Nephron (organoid): ENCODE data around the gene E2F1.
A peak's percentile ranks its signal among the peaks of the same experiment; 100 is the strongest.

Experiments
- H3K27ac Mint-ChIP-seq, 3 experiments: 2 replicates each; pipeline ENCODE4 v1.8.0; 2020; ENCODE audit warnings: mixed read lengths in 3 of 3, mild to moderate bottlenecking in 2 of 3, moderate library complexity in 1 of 3
- H3K27me3 Mint-ChIP-seq: 2 replicates; pipeline ENCODE4 v1.8.0; 2021; ENCODE audit warnings: low read depth, mild to moderate bottlenecking, moderate library complexity, mixed read lengths
- H3K36me3 Mint-ChIP-seq: 2 replicates; pipeline ENCODE4 v1.8.0; 2020; ENCODE audit warnings: low read depth, mixed read lengths
- H3K4me1 Mint-ChIP-seq: 2 replicates; pipeline ENCODE4 v1.8.0; 2020; ENCODE audit warnings: mixed read lengths
- H3K4me3 Mint-ChIP-seq, 3 experiments: 2 replicates each; pipeline ENCODE4 v1.8.0; 2020; ENCODE audit warnings: mild to moderate bottlenecking in 3 of 3, mixed read lengths in 3 of 3, moderate library complexity in 2 of 3
- H3K9me3 Mint-ChIP-seq: 2 replicates; pipeline ENCODE4 v1.8.0; 2020; ENCODE audit warnings: mixed read lengths
- CTCF ChIP-seq, 3 experiments: fragments of 200-600 bp; sonication (generic); IDR thresholded peaks; one replicate each; pipeline ENCODE4 v1.5.0; 2021; ENCODE audit warnings: antibody characterized with exemption in 3 of 3; ENCODE audit not compliant: unreplicated experiment in 3 of 3

The E2F1 gene

GRCh38 chr20:33730946-33731692 lies 44.9 kb upstream of the E2F1 start:
- H3K27ac Mint-ChIP-seq = peak overlapping the region; percentile 88 to 97 (median 97)
- peaks cover 5% of the 10 kb centered on the region for H3K27me3 Mint-ChIP-seq
- H3K4me3 Mint-ChIP-seq = peak overlapping the region; percentile 86 to 88 (median 87)
- TF ChIP-seq CTCF (IDR thresholded peaks at IDR 0.05; ENCODE audit: unreplicated experiment in 3 of 3) = no peak
- peaks cover 14% of the 10 kb centered on the region for H3K4me1 Mint-ChIP-seq
- H3K36me3 Mint-ChIP-seq = peaks cover 11% of the 10 kb centered on the region
- peaks cover 8% of the 10 kb centered on the region for H3K9me3 Mint-ChIP-seq

DNA sequence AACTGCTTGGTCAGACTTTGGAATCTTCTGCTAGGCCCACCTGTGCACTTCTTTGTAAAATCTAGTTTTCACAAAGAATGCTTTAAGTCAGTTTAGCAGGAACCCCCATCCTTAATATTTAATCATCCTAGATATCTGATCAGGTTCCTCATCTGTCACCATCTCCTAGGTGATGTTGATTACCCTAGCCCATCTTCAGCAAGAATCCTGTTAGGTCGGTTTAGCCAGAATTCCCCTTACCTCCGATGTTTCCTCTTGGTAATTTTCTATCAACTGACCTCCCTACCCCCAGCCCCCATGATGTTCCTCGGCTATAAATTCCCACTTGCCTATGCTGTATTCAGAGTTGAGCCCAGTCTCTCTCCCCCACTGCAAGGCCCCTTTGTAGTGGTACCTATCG lies 42.9 kb upstream of the E2F1 start:
- Mint-ChIP-seq H3K9me3 (peaks cover 3% of the 10 kb centered on the region), H3K27ac (peak overlapping the region; percentile 44 to 92 (median 53)), H3K27me3 (peaks cover 3% of the 10 kb centered on the region), H3K36me3 (peaks cover 4% of the 10 kb centered on the region), H3K4me3 (peak overlapping the region in 1 of 3 experiments; percentile 5), H3K4me1 (peaks cover 13% of the 10 kb centered on the region)
- TF ChIP-seq CTCF (IDR thresholded peaks at IDR 0.05; ENCODE audit: unreplicated experiment in 3 of 3) = no peak

GRCh38 chr20:33728463-33728862 lies 42.3 kb upstream of the E2F1 start:
- peaks cover 3% of the 10 kb centered on the region for H3K27me3 Mint-ChIP-seq
- no peaks in the 10 kb centered on the region for H3K9me3 Mint-ChIP-seq
- peaks cover 6% of the 10 kb centered on the region for H3K4me1 Mint-ChIP-seq
- H3K4me3 Mint-ChIP-seq = no peak overlapping the region
- H3K36me3 Mint-ChIP-seq = no peaks in the 10 kb centered on the region
- TF ChIP-seq CTCF (IDR thresholded peaks at IDR 0.05; ENCODE audit: unreplicated experiment in 3 of 3) = no peak
- peak overlapping the region in 1 of 3 experiments; percentile 62 for H3K27ac Mint-ChIP-seq

DNA sequence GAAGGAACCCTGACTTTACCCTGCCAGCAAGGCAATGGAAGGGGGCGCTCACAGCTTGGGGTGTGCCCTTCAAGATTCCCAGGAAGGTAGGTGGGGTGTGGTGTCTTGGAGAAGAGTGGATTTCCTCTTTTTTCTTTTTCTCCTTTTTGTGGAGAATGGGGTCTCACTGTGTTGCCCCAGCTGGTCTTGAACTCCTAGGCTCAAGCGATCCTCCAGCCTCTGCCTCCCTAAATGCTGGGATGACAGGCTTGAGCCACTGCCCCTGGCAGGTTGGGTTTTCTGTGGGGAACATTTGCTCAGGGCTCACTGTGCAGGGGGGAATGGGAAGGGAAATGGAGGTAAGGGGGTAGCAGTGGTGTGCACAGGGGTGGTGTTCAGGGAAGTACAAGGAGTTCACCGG lies 41.6 kb upstream of the E2F1 start:
- Mint-ChIP-seq H3K4me3 (no peak overlapping the region), H3K27ac (peak overlapping the region in 1 of 3 experiments; percentile 62), H3K27me3 (peaks cover 3% of the 10 kb centered on the region), H3K9me3 (no peaks in the 10 kb centered on the region), H3K36me3 (no peaks in the 10 kb centered on the region), H3K4me1 (peaks cover 4% of the 10 kb centered on the region)
- no peak for TF ChIP-seq CTCF (IDR thresholded peaks at IDR 0.05; ENCODE audit: unreplicated experiment in 3 of 3)

DNA sequence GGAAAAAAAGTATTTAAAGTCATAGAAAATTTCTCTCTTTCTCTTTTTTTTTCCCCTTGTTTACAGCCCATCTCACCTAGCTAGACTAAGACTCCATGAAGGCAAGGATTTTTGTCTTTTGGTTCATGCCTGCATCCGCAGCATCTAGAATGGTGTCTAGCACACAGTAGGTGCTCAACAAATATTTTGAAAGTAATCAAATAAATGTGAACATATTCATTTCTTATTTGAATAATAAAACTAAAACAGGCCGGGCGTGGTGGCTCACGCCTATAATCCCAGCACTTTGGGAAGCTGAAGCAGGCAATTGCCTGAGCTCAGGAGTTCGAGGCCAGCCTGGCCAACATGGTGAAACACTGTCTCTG lies 40.9 kb upstream of the E2F1 start:
- no peaks in the 10 kb centered on the region for H3K36me3 Mint-ChIP-seq
- H3K9me3 Mint-ChIP-seq = no peaks in the 10 kb centered on the region
- H3K4me3 Mint-ChIP-seq = no peak overlapping the region
- no peak for TF ChIP-seq CTCF (IDR thresholded peaks at IDR 0.05; ENCODE audit: unreplicated experiment in 3 of 3)
- no peak overlapping the region for H3K27ac Mint-ChIP-seq
- no peaks in the 10 kb centered on the region for H3K4me1 Mint-ChIP-seq
- H3K27me3 Mint-ChIP-seq = peaks cover 3% of the 10 kb centered on the region
